Mucosa of descending colon (tissue), 3 donors: ENCODE data around the gene COX7A2. TPM values are rescaled to one million over a fixed set of nuclear protein-coding genes. Genes with fewer than 3 reads are reported as not detected.

Source experiments
- ATAC-seq: fragments of 200-7000 bp; cut with Tn5 transposase; one replicate; pipeline ENCODE4 v1.9.1; 2020; ENCODE audit warnings: mild to moderate bottlenecking, moderate library complexity
- DNase-seq, 3 donors: peaks; one replicate each; pipeline ENCODE4 v3.0.0-alpha.2; 2020
- H3K36me3 ChIP-seq: fragments of 200-600 bp; one replicate; pipeline ENCODE4 v1.8.0; 2021; ENCODE audit warnings: low read depth, mild to moderate bottlenecking
- H3K4me1 ChIP-seq: fragments of 200-600 bp; one replicate; pipeline ENCODE4 v1.8.0; 2021; ENCODE audit warnings: low read depth, mild to moderate bottlenecking
- H3K4me3 ChIP-seq: fragments of 200-600 bp; one replicate; pipeline ENCODE4 v1.8.0; 2021; ENCODE audit warnings: mild to moderate bottlenecking
- H3K9me3 ChIP-seq: fragments of 200-600 bp; one replicate; pipeline ENCODE4 v1.8.0; 2021; ENCODE audit warnings: mild to moderate bottlenecking
- CTCF ChIP-seq: fragments of 200-600 bp; IDR thresholded peaks from one replicate; pipeline ENCODE4 v1.8.0; 2022; ENCODE audit warnings: antibody characterized with exemption, mild to moderate bottlenecking
- intact Hi-C, 2 donors: fragments of 100-400 bp; cut with DNase I in 1 of 2; cut with micrococcal nuclease in 1 of 2; formaldehyde crosslinking; loops; one replicate each; pipeline versions ENCODE4 v1.11.0 to v1.11.1; 2022; cut with DNase I, micrococcal nuclease
- total RNA-seq, 3 donors: library from RNA; stranded (reverse); fragmentation: NEBNext Ultra II Directional in 2 of 3; extraction: Animal tissue kit (Norgen Biotek cat#: 25700) in 2 of 3; gene quantifications; one replicate each; pipeline versions ENCODE4 v1.2.1 to v1.2.4, GENCODE V29; 2021 to 2023
- donor health status: DM: no; HTN: no; CAD: no; lungs with moderate emphysema.
- donor health status: DM: no; HTN: no; CAD: no.
- donor health status: DM: no; HTN: yes; CAD: no.

COX7A2 gene
- total RNA-seq, 3 donors from 2014 or later, result 493 to 721 (median 652) TPM

- no peaks in the 10 kb centered on the region for H3K36me3 ChIP-seq
- DNase-seq (no peak), ATAC-seq (no peak)
- intact Hi-C loops, result loop anchor here in 1 of 2 donors (10.0 kb wide), 1 partner anchor 264 kb away; no protein-coding TSS in a partner anchor
- H3K4me3 ChIP-seq, result no peak overlapping the region
- H3K9me3 ChIP-seq, result no peaks in the 10 kb centered on the region
- TF ChIP-seq CTCF, result no peak
- no peaks in the 10 kb centered on the region for H3K4me1 ChIP-seq
These were observed 17.7 kb upstream of the COX7A2 start for GRCh38 chr6:75261299-75261698.

- Histone ChIP-seq H3K4me1 (no peaks in the 10 kb centered on the region), H3K4me3 (no peak overlapping the region), H3K9me3 (no peaks in the 10 kb centered on the region), H3K36me3 (no peaks in the 10 kb centered on the region)
- ATAC-seq (no peak), DNase-seq (no peak)
- TF ChIP-seq CTCF, result no peak
- intact Hi-C loops, result no loop called here
These were observed 13.9 kb upstream of the COX7A2 start for GRCh38 chr6:75257343-75258087.

GRCh38 chr6:75250552-75250951 lies 7.0 kb upstream of the COX7A2 start:
- DNase-seq (no peak), ATAC-seq (no peak)
- intact Hi-C loops, result no loop called here
- Histone ChIP-seq H3K9me3 (no peaks in the 10 kb centered on the region), H3K4me3 (no peak overlapping the region), H3K36me3 (no peaks in the 10 kb centered on the region), H3K4me1 (no peaks in the 10 kb centered on the region)
- no peak for TF ChIP-seq CTCF

GRCh38 chr6:75249837-75250236 lies 6.2 kb upstream of the COX7A2 start:
- H3K4me3 ChIP-seq, result no peak overlapping the region
- H3K4me1 ChIP-seq, result no peaks in the 10 kb centered on the region
- H3K36me3 ChIP-seq, result no peaks in the 10 kb centered on the region
- H3K9me3 ChIP-seq, result no peaks in the 10 kb centered on the region
- intact Hi-C loops, result no loop called here
- DNase-seq, result no peak
- TF ChIP-seq CTCF, result no peak
- no peak for ATAC-seq

- no peak for ATAC-seq
- no peaks in the 10 kb centered on the region for H3K36me3 ChIP-seq
- H3K4me1 ChIP-seq, result peaks cover 9% of the 10 kb centered on the region
- no peak for DNase-seq
- intact Hi-C loops, result no loop called here
- TF ChIP-seq CTCF, result no peak
- no peak overlapping the region for H3K4me3 ChIP-seq
- no peaks in the 10 kb centered on the region for H3K9me3 ChIP-seq
These were observed 2.8 kb upstream of the COX7A2 start for GRCh38 chr6:75246386-75246785.
